NCI-H1694 (cell line): ENCODE results near the gene PDF.
"Not testable (repeated sequence)": the region's sequence is repeated elsewhere in the genome, so short reads cannot be mapped to it uniquely, and the experiment has no call there.

Experiments used
- DNase-seq: peaks from one replicate; lab custom pipeline; 2025; lab: John Stamatoyannopoulos, UW

Gene PDF, protein sequence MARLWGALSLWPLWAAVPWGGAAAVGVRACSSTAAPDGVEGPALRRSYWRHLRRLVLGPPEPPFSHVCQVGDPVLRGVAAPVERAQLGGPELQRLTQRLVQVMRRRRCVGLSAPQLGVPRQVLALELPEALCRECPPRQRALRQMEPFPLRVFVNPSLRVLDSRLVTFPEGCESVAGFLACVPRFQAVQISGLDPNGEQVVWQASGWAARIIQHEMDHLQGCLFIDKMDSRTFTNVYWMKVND

DNA sequence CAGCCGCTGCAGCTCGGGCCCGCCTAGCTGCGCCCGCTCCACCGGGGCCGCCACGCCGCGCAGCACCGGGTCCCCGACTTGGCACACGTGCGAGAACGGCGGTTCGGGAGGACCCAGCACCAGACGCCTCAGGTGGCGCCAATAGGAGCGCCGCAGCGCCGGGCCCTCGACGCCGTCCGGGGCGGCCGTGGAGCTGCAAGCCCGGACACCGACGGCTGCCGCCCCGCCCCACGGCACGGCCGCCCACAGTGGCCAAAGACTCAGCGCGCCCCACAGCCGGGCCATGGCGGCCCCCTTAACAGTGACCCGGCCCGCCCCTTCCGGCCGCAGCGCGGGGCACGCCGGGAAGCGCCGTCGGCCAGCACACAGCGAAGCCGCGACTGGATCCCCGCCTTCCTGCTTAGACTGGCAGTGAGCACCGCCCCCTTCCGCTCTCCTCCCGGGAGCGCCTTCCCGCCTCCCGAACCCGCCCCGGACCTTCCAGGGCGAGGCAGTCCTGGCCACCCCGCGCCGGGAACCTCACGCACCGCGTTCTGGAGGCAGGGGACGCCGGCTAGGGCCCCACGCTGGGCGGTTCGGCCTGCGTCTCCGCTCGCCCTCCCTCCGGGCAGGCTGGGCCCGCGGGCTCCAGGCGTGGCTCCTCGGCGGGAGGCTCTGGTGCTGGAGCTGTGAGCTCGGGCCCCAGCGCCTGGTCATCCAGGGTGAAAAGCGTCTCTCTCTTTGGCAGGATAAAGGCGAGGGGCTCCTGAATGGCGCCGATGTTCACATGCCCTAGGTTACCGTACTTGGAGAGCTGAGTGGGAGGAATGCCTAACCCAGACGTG, at the start of gene PDF:
Gene PDF (minus strand): TSS at position 303 of the 824 bp plus-strand sequence. CDS start 18 bp downstream, at position 285.
- peak; percentile 82 for DNase-seq

DNA sequence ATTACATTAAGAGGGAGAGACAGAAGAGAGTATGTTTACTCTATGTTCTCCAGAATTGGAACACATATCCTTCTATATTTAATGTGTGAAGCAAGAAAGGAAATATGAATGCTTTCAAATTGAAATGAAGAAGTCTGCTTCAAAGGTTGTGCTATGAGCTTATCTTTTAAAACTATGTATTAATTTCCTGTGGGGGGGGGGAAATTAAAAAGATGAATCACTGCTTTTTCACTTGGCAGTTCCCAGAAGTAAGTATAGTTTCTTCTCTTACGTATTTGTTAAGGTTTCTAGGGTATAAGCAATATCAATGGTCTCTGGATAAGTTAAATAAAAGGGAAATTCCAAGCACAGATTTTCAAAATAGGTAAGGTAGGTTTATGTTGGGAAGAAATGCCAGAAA, 48.4 kb upstream of the PDF start:
- no peak for DNase-seq

DNA sequence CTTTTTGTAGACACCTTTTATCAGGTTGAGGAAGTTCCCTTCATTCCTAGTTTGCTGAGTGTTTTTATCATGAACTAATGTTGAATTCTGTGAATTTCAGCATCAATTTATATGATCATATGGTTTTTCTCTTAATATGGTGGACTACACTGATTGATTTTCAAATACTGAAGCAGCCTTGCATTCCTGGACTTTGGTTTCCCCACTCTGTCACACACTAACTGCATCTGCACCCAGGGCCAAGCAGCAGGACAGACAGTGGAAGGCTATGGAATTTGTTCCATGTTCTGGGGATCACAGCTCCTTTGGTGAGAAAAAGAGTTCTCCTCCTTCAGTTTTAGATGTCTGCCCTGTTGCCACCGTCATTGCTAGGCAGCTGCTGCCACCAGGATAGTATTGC, 47.6 kb upstream of the PDF start:
- DNase-seq, result no peak

DNA sequence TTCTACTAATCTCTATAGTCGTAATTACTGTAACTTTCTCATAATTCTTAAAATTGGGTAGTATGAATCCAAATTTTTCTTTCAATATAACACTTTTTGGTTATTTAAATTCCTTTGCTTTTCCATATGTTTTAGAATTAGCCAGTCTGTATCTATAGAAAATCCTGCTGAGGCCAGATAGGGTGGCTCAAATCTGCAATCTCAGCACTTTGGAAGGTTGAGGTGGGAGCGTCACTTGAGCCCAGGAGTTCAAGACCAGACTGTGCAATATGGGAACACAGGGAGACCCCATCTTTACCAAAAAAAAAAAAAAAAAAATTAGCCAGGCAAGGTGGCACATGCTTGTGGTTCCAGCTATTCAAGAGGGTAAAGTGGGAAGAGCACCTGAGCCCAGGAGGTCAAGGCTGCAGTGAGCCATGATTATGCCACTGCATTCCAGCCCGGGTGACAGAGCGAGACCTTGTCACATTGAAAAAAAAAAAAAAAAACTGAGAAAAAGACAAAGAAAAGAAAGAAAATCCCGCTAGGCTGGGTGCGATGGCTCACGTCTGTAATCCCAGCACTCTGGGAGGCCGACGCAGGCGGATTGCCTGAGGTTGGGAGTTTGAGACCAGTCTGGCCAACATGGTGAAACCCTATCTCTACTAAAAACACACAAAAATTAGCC, 46.1 kb upstream of the PDF start:
- no peak for DNase-seq

DNA sequence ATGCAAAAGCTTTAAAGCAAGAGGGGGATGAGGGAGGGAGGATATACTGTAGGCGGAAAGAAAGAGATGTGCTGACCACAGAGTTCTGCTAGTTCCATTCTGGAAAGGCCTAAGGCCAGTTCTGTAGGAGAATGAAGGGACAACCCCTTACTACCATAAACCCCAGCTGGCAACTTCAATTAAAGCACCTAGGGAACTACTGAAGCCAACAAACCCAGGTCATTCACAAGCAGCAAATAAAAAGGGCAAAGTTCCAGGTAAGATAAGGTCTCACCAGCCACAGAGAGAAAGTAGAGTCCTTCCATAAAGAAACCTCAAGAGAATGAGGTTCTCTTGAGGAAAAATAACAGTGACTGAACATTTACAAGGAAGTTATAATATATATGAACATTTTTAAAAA, 42.6 kb upstream of the PDF start:
- DNase-seq, result no peak

DNA sequence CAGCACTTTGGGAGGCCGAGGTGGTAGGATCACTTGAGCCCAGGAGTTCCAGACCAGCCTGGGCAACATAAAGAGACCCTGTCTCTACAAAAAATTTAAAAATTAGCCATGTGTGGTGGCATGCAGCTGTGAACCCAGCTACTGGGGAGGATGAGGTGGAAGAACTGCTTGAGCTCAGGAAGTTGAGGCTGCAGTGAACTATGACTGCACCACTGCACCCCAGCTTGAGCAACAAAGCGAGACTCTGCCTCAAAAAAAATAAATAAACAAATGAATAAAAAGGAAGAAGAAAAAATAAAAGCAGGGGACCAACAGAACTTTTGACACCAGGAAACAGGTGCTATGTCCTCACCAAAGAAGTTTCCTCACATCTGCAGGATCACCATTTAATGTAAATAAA, 41.2 kb upstream of the PDF start:
- DNase-seq, result no peak

DNA sequence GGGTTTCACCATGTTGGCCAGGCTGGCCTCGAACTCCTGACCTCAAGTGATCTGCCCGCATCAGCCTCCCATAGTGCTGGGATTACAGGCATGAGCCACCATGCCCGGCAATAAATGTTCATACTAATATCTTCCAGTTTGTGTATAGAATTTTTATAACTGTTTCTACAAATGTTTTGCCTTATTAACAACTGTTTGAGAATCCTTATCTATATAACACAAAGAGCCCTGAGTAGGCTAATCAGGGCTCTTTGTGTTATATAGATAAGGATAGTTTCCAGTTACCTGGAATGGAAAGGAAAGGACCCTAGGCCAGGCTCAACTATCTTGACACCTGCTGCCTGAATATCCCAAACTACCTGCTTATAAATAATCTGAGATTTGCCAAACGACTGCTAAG, 38.5 kb upstream of the PDF start:
- no peak for DNase-seq

DNA sequence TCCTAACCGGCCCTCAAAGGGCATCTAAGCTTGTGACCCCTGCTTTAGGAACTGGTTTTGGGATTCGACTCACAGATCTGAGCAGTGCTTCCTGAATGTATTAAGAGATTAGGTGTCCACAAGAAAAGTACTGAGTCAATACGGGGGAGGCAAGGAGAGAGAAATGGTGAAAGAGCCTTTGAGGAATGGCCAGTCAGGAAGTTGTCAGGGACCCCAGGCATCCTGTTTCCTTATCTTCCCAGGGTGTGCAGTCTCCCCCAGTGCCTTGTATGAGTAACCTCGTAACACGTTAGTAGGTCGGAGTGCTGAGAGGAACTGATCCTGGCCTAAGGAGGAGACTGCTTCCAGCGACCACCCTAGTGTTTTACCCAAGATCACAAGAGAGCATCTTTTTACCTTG, 37.6 kb upstream of the PDF start:
- no peak for DNase-seq

DNA sequence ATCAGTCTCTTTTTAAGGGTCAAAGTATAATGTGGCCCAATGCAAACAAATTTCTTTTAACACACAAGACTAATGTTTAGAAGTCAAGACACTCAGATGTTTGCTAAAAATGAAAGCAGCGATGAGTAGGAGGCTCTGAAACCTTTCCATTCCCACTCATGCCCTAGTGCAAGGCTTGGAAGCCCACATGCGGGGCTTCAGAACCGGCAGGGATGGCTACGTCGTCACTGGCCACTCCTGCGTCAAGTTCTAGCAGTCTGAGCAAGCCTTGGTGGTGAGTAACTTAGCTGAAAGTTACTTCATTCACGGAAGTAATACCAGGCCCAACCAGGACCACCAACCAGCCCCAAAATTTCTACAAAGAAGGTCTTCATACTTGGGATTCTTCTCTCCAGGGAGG, 36.0 kb upstream of the PDF start:
- DNase-seq, result no peak

DNA sequence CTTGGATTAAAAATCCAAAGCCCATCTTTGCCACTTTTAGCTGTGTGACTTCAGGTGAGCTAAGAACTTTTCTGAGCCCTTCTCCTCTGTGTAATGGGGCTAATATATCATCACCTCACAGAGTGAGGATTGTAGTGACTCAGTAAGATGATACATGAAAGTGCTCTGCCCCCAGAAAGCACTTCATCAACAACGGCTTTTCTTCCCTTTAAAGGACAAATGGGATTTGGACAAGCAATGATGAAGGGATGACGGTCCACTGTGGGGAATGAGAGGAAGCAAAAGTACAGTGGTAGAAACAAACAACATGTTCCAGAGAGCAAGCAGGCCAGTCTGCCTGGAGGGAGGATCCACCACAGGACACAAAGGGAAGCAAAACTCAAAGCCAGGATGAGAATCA, 35.5 kb upstream of the PDF start:
- no peak for DNase-seq

DNA sequence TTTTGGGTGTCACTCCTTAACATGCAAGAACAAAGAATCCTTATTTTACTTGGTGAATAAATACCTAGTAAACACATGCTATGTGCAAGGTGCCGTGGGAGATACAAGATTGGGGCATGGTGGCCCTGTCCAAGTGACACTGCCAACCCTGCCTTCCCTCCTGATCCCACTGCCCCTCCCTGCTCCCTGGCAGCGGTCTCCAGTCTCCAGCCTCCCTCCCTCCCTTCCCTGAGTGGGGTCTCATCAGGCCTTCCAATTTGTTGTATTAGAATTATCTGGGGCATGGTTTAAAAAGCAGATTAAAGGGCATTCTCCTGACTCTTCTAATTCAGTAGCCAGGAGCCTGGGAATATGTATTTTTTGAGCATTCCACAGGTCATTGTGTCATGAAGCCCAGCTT, 33.7 kb upstream of the PDF start:
- DNase-seq, result no peak

DNA sequence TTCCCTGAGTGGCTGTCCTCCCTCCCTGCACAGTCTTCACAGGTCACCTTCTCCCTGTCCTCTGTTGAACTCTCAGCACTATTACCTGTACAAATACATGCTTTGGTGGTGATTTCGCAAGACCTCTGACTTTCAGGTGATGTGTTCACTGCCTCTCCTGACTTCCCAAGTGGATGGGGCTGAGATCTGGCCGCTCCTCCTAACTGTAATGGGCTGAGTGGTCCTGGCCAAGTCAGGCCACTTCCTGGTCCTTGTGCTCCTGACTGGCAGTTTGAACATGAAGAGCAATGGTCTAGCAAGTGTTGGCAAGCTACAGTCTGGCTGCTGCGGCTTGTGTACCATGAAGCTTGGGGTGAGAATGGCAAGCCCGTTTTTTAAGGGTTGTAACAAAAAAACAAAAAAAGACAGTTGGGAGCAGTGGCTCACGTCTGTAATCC, 32.9 kb upstream of the PDF start:
- DNase-seq, result no peak

DNA sequence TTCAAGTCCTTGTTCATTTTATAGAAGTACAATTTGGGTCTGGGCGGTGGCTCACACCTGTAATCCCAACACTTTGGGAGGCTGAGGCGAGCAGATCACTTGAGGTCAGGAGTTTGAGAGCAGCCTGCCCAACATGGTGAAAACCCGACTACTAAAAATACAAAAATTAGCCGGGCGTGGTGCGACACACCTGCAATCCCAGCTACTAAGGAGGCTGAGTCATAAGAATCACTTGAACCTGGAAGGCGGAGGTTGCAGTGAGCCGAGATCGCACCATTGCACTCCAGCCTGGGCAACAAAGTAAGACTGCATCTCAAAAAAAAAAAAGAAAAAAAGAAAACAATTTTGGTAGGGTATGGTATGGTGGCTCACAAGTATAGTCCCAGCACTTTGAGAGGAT, 29.7 kb upstream of the PDF start:
- not testable (repeated sequence) for DNase-seq

DNA sequence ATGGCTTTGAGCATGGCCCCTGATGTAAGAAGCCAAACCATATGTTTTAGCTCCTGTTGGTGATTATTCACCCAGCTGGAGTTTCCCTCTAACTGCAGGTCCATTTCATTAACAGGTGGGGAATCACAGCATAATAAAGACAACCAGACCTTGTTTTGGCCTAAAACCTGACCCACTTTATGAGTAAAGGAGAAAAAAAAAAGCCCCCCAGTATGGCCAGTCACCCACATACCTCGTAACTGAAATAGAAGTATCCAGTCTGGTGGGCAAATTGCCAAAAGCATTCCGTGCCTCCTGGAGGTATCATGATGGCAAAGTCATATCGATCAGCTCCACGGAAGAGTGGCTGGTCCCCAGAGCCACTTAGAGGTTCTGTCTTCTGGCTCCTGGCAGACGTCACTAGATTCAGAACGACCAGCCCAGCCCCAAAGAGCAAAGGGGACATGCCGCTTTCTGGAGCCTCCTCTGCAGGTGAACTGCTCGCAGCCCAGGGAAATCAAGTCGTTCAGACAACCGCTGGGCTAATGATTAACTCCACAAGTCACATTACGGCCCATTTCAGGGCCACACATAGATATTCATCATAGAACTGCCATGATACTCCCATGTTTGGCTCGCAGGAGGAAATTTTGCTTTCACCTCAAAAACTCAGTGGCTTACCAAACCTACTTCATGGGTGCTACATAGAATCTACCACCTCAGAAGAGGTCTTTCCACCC, 21.1 kb upstream of the PDF start, which contains the start of gene TMED6:
Gene TMED6 (minus strand): TSS at position 478 of the 719 bp plus-strand sequence. CDS start 33 bp downstream, at position 445.
- DNase-seq, result peak; percentile 37

DNA sequence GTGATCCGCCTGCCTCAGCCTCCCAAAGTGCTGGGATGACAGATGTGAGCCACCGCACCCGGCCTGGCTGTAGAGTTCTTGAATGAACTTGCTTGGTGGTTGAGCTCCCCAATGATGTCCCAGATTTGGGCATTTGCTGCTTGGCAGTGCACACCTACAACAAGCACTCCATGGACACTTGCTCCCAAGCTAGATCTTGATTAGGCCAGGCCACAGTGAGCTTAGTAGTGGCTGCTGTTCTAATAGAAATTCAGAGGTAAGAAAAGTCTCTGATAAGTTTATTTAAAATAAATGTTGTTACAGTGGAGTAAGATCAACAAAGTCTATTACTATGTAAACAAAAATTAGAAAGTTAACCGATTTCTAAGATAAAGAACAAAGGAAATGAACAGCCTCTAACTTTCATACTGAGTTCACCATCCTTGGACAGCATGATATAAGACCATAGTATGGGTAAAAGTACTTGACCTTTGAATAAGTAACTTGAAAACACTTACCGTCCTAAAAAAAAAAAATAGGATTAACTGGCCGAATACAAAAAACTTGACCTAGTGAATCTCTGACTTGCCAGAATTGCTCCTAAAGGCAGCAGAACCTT, 20.2 kb upstream of the PDF start:
- no peak for DNase-seq

DNA sequence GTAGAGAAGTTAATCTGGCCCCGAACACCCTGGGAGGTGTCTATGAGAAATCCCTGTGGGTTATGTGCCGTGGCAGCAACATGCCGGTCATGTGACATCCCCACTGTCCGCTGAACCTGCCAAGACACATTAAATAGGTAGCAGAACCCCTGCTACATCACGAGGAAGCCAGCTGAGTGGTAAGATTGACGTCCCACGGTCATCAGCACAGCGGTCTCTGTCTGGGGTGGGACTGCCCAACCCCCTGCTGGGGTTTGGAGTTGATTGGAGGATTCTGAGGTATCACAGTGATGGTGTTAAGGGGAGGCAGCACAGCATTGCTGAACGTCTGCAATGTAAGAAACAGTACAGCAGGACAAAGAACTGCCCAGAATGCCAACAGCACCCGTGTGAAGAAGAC, 19.1 kb upstream of the PDF start:
- DNase-seq, result no peak

DNA sequence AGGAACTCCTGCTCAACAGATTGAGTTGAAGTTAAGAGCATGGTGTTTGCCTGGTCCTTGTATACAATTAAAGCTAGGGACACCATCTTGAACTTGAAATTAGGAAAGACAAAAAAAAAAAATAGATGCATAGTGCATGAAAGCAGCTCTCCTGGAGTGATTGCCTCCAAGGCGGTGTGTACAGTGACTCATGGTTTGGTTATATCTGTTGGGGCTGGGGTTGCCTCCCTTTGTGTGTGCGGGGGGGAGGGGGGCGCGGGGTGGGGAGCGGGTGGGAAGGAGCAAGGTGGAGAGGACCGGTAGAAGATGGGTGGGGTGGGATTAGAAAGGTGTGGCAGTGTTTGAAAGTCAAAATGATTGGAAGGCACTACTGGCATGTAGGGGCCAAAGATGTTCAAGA, 17.8 kb upstream of the PDF start:
- DNase-seq, result no peak

DNA sequence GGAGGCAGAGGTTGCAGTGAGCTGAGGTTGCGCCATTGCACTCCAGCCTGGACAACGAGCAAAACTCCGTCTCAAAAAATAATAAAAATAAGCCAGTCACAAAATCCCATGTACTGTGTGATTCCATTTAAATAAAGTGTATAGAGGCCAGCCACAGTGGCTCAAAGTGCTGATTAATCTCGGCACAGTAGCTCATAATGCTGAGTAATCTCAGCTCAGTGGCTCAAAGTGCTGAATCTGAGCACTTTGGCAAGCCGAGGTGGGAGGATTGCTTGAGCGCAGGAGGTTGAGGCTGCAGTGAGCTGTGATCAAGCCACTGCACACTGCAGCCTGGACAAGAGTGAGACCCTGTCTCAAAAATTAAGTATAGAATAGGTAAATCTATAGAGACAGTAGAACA, 16.3 kb upstream of the PDF start:
- no peak for DNase-seq

DNA sequence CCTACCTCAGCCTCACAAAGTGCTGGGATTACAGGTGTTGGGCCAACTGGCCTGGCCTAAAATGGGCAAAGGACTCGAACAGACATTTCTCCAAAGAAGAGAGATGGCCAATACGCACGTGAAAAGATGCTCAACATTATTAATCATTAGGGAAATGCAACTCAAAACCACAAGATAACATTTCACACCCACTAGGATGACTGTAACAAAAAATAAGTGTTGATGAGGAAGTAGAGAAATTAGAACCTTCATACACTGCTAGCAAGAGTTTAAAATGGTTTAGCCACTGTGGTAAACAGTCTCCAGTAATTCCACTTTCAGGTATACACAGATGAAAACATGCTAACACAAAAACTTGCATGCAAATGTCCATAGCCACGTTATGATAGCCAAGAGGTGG, 15.5 kb upstream of the PDF start:
- no peak for DNase-seq

DNA sequence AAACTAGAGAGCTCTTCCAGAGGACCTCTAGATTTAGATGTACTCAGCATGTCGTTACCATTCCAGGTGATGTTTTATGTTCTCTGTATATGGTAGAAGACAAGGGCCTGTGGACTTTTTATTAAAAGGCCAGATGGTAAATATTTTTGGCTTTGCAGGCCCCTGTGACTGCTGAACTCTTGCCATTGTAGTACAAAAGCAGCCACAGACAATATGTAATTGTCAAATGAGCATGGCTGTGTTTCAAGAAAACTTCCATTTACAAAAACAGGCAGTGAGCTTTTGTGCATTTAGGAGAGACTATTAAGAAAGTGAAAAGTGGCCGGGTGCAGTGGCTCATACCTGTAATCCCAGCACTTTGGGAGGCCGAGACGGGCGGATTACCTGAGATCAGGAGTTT, 13.8 kb upstream of the PDF start:
- no peak for DNase-seq

DNA sequence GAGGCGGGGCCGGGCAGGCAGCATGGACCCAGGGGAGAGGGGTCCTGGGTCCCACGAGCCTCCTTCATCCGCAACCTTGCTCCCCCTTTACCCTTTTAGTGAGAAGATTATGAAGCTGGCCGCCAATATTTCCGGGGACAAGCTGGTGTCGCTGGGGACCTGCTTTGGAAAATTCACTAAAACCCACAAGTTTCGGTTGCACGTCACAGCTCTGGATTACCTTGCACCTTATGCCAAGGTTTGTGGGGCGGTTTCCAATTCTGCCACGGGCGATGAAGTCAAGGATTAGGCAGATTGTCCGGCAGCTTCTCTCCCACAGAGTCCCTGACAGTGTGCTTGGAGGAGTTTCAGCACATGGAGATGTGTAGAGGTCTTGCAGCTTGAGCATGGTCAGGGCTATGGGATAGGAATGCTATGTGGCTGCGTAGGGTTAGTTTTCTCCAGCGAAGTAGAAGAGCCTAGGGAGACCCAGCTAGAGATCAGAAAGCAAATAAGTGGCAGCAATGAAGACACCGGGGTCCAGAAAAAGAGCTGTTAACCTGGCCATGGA, 9.8 kb upstream of the PDF start:
- DNase-seq, result no peak
